Measurements from ENCODE around the gene PDE6G. TPM values are rescaled to one million over a fixed set of nuclear protein-coding genes. Genes with fewer than 3 reads are reported as not detected.

Gene PDE6G
- total RNA-seq, 1 experiment from 2014 or later: 0.85 TPM

DNA sequence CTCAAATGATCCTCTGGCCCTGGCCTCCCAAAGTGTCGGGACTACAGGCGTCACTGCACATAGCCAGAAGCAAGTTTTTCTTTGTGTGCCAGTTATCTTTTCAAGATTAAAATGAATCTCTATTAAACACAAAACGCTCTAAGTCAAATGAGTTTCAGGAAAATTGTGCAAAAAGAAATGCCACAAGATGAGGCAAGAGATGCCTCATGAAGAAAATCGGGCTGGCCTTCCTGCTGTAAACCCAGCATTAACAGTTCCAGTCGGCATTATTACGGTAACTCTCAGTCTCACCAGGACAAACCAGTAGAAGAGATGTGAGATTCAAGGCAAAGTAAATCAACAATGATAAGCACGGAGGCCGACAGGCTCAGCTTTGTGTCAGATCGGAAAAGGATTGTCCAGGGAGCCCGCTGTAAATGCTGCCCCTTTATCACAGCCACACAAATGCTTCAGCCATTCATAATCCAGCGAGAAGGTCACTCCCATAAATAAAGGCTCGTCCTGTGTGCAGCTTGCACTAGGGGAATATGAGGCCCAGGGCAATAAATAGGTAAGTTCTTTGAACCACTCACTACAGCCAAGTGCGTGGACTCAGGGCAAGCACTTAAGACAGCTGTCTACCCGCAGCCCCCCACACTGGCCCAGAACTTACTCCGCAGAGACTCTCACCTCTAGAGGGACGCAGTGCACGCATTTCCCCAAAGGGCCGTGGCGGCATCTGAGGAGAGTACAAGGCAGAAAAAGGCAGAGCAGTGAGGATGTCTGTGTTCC is 46.6 kb downstream of the PDE6G start:
- Histone ChIP-seq H3K4me3 (ENCODE audit: low read depth in 2 of 2, low read length in 2 of 2) (no peak overlapping the region), H3K27me3 (ENCODE audit: control insufficient read depth, insufficient read depth, low read length) (no peaks in the 10 kb centered on the region), H3K27ac (ENCODE audit: low read length) (no peak overlapping the region), H3K9me3 (ENCODE audit: control insufficient read depth, insufficient read depth, low read depth, low read length) (no peaks in the 10 kb centered on the region), H3K4me1 (ENCODE audit: control insufficient read depth, insufficient read depth, low read length) (0 out of 2 replicates have a peak, but pooled peaks cover 5% of the 10 kb centered on the region), H3K36me3 (ENCODE audit: control insufficient read depth, insufficient read depth, low read length) (peaks cover 36% of the 10 kb centered on the region)
- no TSS peak for BruUV-seq (replicated peaks)
- CTCF ChIA-PET: interaction anchor here (0.6 kb wide), 1 partner anchor 12 kb away, joined by 7 read pairs; no protein-coding TSS in a partner anchor
- in situ Hi-C loops (cut with HindIII; ENCODE audit: low pct_unique_long_range_greater_than_20kb, low sequenced_read_pairs) (no loop called here), intact Hi-C loops (cut with micrococcal nuclease; ENCODE audit: unreplicated experiment) (no loop called here)
- TF ChIP-seq TCF7L2 (IDR thresholded peaks at IDR 0.05; ENCODE audit: low read depth, low read length) (no peak), POLR2AphosphoS5 (IDR thresholded peaks at IDR 0.05; ENCODE audit: low read depth, low read length) (no peak), SIN3A (IDR thresholded peaks at IDR 0.05; ENCODE audit: borderline replicate concordance, insufficient read depth, low read depth, low read length) (no peak)
- TF ChIP-seq, protein P1, sequence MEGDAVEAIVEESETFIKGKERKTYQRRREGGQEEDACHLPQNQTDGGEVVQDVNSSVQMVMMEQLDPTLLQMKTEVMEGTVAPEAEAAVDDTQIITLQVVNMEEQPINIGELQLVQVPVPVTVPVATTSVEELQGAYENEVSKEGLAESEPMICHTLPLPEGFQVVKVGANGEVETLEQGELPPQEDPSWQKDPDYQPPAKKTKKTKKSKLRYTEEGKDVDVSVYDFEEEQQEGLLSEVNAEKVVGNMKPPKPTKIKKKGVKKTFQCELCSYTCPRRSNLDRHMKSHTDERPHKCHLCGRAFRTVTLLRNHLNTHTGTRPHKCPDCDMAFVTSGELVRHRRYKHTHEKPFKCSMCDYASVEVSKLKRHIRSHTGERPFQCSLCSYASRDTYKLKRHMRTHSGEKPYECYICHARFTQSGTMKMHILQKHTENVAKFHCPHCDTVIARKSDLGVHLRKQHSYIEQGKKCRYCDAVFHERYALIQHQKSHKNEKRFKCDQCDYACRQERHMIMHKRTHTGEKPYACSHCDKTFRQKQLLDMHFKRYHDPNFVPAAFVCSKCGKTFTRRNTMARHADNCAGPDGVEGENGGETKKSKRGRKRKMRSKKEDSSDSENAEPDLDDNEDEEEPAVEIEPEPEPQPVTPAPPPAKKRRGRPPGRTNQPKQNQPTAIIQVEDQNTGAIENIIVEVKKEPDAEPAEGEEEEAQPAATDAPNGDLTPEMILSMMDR (IDR thresholded peaks at IDR 0.05): no peak
- TF ChIP-seq, protein P2, sequence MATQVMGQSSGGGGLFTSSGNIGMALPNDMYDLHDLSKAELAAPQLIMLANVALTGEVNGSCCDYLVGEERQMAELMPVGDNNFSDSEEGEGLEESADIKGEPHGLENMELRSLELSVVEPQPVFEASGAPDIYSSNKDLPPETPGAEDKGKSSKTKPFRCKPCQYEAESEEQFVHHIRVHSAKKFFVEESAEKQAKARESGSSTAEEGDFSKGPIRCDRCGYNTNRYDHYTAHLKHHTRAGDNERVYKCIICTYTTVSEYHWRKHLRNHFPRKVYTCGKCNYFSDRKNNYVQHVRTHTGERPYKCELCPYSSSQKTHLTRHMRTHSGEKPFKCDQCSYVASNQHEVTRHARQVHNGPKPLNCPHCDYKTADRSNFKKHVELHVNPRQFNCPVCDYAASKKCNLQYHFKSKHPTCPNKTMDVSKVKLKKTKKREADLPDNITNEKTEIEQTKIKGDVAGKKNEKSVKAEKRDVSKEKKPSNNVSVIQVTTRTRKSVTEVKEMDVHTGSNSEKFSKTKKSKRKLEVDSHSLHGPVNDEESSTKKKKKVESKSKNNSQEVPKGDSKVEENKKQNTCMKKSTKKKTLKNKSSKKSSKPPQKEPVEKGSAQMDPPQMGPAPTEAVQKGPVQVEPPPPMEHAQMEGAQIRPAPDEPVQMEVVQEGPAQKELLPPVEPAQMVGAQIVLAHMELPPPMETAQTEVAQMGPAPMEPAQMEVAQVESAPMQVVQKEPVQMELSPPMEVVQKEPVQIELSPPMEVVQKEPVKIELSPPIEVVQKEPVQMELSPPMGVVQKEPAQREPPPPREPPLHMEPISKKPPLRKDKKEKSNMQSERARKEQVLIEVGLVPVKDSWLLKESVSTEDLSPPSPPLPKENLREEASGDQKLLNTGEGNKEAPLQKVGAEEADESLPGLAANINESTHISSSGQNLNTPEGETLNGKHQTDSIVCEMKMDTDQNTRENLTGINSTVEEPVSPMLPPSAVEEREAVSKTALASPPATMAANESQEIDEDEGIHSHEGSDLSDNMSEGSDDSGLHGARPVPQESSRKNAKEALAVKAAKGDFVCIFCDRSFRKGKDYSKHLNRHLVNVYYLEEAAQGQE (IDR thresholded peaks at IDR 0.05; ENCODE audit: insufficient read depth in 1 of 2, low read depth in 2 of 2, low read length in 1 of 2): no peak
- POLR2A ChIA-PET: no interaction called here
- no peak for DNase-seq (ENCODE audit: low read depth, low spot score)
- no peak for ATAC-seq

- Histone ChIP-seq H3K36me3 (ENCODE audit: control insufficient read depth, insufficient read depth, low read length) (peaks cover 46% of the 10 kb centered on the region), H3K27ac (ENCODE audit: low read length) (no peak overlapping the region), H3K9me3 (ENCODE audit: control insufficient read depth, insufficient read depth, low read depth, low read length) (no peaks in the 10 kb centered on the region), H3K27me3 (ENCODE audit: control insufficient read depth, insufficient read depth, low read length) (no peaks in the 10 kb centered on the region), H3K4me1 (ENCODE audit: control insufficient read depth, insufficient read depth, low read length) (peaks cover 5% of the 10 kb centered on the region; the same call in 1 of the 2 replicates), H3K4me3 (ENCODE audit: low read depth in 2 of 2, low read length in 2 of 2) (no peak overlapping the region)
- DNase-seq (ENCODE audit: low read depth, low spot score) (no peak), ATAC-seq (no peak)
- intact Hi-C loops (cut with micrococcal nuclease; ENCODE audit: unreplicated experiment): no loop called here
- POLR2A ChIA-PET: no interaction called here
- CTCF ChIA-PET: no interaction called here
- TF ChIP-seq POLR2AphosphoS5 (IDR thresholded peaks at IDR 0.05; ENCODE audit: low read depth, low read length): no peak
- TF ChIP-seq TCF7L2 (IDR thresholded peaks at IDR 0.05; ENCODE audit: low read depth, low read length): no peak
- in situ Hi-C loops (cut with HindIII; ENCODE audit: low pct_unique_long_range_greater_than_20kb, low sequenced_read_pairs): no loop called here
- BruUV-seq (replicated peaks): TSS peak; percentile 26
Observed at GRCh38 chr17:81608605-81609004, 47.7 kb downstream of the PDE6G start.

GRCh38 chr17:81608082-81608481 is 48.3 kb downstream of the PDE6G start:
- no peak for DNase-seq (ENCODE audit: low read depth, low spot score)
- intact Hi-C loops (cut with micrococcal nuclease; ENCODE audit: unreplicated experiment) (no loop called here), in situ Hi-C loops (cut with HindIII; ENCODE audit: low pct_unique_long_range_greater_than_20kb, low sequenced_read_pairs) (no loop called here)
- TF ChIP-seq TCF7L2 (IDR thresholded peaks at IDR 0.05; ENCODE audit: low read depth, low read length) (no peak), POLR2AphosphoS5 (IDR thresholded peaks at IDR 0.05; ENCODE audit: low read depth, low read length) (no peak), SIN3A (IDR thresholded peaks at IDR 0.05; ENCODE audit: borderline replicate concordance, insufficient read depth, low read depth, low read length) (no peak)
- TF ChIP-seq, protein P2 (IDR thresholded peaks at IDR 0.05; ENCODE audit: insufficient read depth in 1 of 2, low read depth in 2 of 2, low read length in 1 of 2): no peak
- TF ChIP-seq, protein P1 (IDR thresholded peaks at IDR 0.05): no peak
- Histone ChIP-seq H3K4me1 (ENCODE audit: control insufficient read depth, insufficient read depth, low read length) (peaks cover 5% of the 10 kb centered on the region; the same call in 1 of the 2 replicates), H3K27me3 (ENCODE audit: control insufficient read depth, insufficient read depth, low read length) (no peaks in the 10 kb centered on the region), H3K27ac (ENCODE audit: low read length) (0 out of 2 replicates have a peak overlapping the region, but pooled peaks have one; percentile 12), H3K4me3 (ENCODE audit: low read depth in 2 of 2, low read length in 2 of 2) (no peak overlapping the region), H3K36me3 (ENCODE audit: control insufficient read depth, insufficient read depth, low read length) (peaks cover 42% of the 10 kb centered on the region), H3K9me3 (ENCODE audit: control insufficient read depth, insufficient read depth, low read depth, low read length) (no peaks in the 10 kb centered on the region)
- POLR2A ChIA-PET: no interaction called here
- no TSS peak for BruUV-seq (replicated peaks)
- CTCF ChIA-PET: no interaction called here
- no peak; the same call in 1 of the 2 replicates for ATAC-seq
